Mammary epithelial cell (primary cell): ENCODE measurements around the gene TH.

ENCODE experiments used
- CTCF ChIP-seq, 2 donors: IDR thresholded peaks in 1 of 2; conservative IDR thresholded peaks in 1 of 2; 2 replicates each; pipeline ENCODE4 v1.5.1; 2011 to 2012; ENCODE audit warnings: inconsistent platforms in 2 of 2, low read length in 2 of 2, mild to moderate bottlenecking in 2 of 2, control low read depth in 1 of 2, low read depth in 1 of 2; ENCODE audit not compliant: insufficient read depth in 1 of 2; ENCODE audit errors: extremely low read depth in 1 of 2
- EZH2 ChIP-seq: IDR thresholded peaks from 2 replicates; pipeline ENCODE4 v1.6.1; 2012; ENCODE audit warnings: low read length, inconsistent platforms, borderline replicate concordance

- no peak for TF ChIP-seq CTCF (conservative IDR thresholded peaks at IDR 0.05 in 1 of 2, IDR thresholded peaks at IDR 0.05 in 1 of 2; ENCODE audit: extremely low read depth in 1 of 2, insufficient read depth in 1 of 2, low read depth in 1 of 2, low read length in 2 of 2)
- TF ChIP-seq EZH2 = no peak
Measured at GRCh38 chr11:2177076-2177475, 5.5 kb upstream of the TH start.
